ENCODE measurements around the gene MYO3A. TPM values are rescaled to one million over a fixed set of nuclear protein-coding genes. Genes with fewer than 3 reads are reported as not detected.

MYO3A gene
- total and polyA plus RNA-seq, 2 of the 4 experiments (the other 2 are of a cell fraction): not detected

GRCh38 chr10:26205223-26205622, 271.2 kb downstream of the MYO3A start:
- Histone ChIP-seq H4K91ac (ENCODE audit: insufficient read depth, low read depth, low read length) (no peak overlapping the region), H3K79me1 (ENCODE audit: low read depth in 1 of 2, low read length in 2 of 2) (no peaks in the 10 kb centered on the region), H2BK5ac (ENCODE audit: low read depth, low read length, poor library complexity, severe bottlenecking) (no peak overlapping the region), H3K9me1 (ENCODE audit: insufficient read depth, low read length) (no peaks in the 10 kb centered on the region), H3K9me3 (ENCODE audit: control insufficient read depth, insufficient read depth, low read length) (no peaks in the 10 kb centered on the region), H2BK120ac (ENCODE audit: low read depth, low read length) (no peak overlapping the region), H3K18ac (ENCODE audit: low read depth, low read length) (no peak overlapping the region), H3K27ac (ENCODE audit: insufficient read depth, low read length) (no peak overlapping the region), H4K5ac (ENCODE audit: low read depth, low read length) (no peak overlapping the region), H3K56ac (ENCODE audit: extremely low read depth, insufficient read depth, low read length) (no peak overlapping the region), H4K8ac (ENCODE audit: low read depth in 2 of 2, low read length in 2 of 2) (no peak overlapping the region), H3K23ac (ENCODE audit: low read depth, low read length) (no peak overlapping the region), H3K9ac (ENCODE audit: low read depth, low read length) (no peak overlapping the region), H2BK15ac (ENCODE audit: low read depth, low read length) (no peak overlapping the region), H3K36me3 (ENCODE audit: control insufficient read depth, insufficient read depth, low read length) (no peaks in the 10 kb centered on the region), H3K14ac (replicated peaks; ENCODE audit: low read depth, low read length) (no peak overlapping the region), H2AK5ac (ENCODE audit: low read depth, low read length) (no peak overlapping the region), H3K4me1 (ENCODE audit: control insufficient read depth, insufficient read depth, low read length) (no peaks in the 10 kb centered on the region), H3K4me3 (ENCODE audit: insufficient read depth, low read depth, low read length) (no peak overlapping the region), H3K27me3 (ENCODE audit: control insufficient read depth, insufficient read depth, low read length) (no peaks in the 10 kb centered on the region), H3K4ac (ENCODE audit: low read depth, low read length) (no peak overlapping the region), H2BK20ac (ENCODE audit: low read depth, low read length) (no peak overlapping the region), H4K20me1 (ENCODE audit: insufficient read depth, low read length) (no peaks in the 10 kb centered on the region), H2AFZ (replicated peaks; ENCODE audit: low read length, poor library complexity) (no peak overlapping the region), H3K4me2 (ENCODE audit: low read depth, low read length) (no peak overlapping the region), H2AK9ac (replicated peaks; ENCODE audit: low read depth, low read length, poor library complexity) (no peak overlapping the region)
- POLR2A ChIA-PET (ENCODE audit: unreplicated experiment): no interaction called here
- ATAC-seq (ENCODE audit: low read depth): no peak
- CTCF ChIA-PET: no interaction called here
- dilution Hi-C loops (cut with HindIII; ENCODE audit: low sequenced_read_pairs, unreplicated experiment) (no loop called here), in situ Hi-C loops (cut with MboI; ENCODE audit: low sequenced_read_pairs) (no loop called here), intact Hi-C loops (cut with micrococcal nuclease) (no loop called here)
- TF ChIP-seq CTCF (conservative IDR thresholded peaks at IDR 0.05; ENCODE audit: low read depth, low read length) (no peak), USF2 (IDR thresholded peaks at IDR 0.05; ENCODE audit: low read depth, low read length) (no peak), CHD1 (IDR thresholded peaks at IDR 0.05; ENCODE audit: low read depth, low read length) (no peak), POLR2A (IDR thresholded peaks at IDR 0.05; ENCODE audit: low read depth, low read length) (no peak), FOS (IDR thresholded peaks at IDR 0.05; ENCODE audit: low read depth, low read length) (no peak), ELK1 (IDR thresholded peaks at IDR 0.05; ENCODE audit: borderline replicate concordance, low read depth, low read length) (no peak), MXI1 (IDR thresholded peaks at IDR 0.05; ENCODE audit: borderline replicate concordance, low read depth, low read length) (no peak), RCOR1 (IDR thresholded peaks at IDR 0.05; ENCODE audit: insufficient replicate concordance, low read length) (no peak), CEBPB (IDR thresholded peaks at IDR 0.05; ENCODE audit: low read depth, low read length) (no peak), SMC3 (IDR thresholded peaks at IDR 0.05; ENCODE audit: low read depth, low read length) (no peak), RFX5 (IDR thresholded peaks at IDR 0.05; ENCODE audit: low read depth, low read length) (no peak), MAFK (IDR thresholded peaks at IDR 0.05; ENCODE audit: low read depth, low read length) (no peak), RAD21 (IDR thresholded peaks at IDR 0.05; ENCODE audit: low read length) (no peak)
- DNase-seq: no peak
- no CpG with 5 or more reads among the region's 2 CpGs for WGBS, 2 experiments (ENCODE audit: extremely low coverage in 2 of 2, insufficient read length in 1 of 2)
- no TSS peak for BruUV-seq (replicated peaks)
